Loucy (cell line): ENCODE results near the gene ECM2.

Experiments
- H2AFZ ChIP-seq: fragments of 200-600 bp; sonication (generic); 2 replicates; pipeline ENCODE4 v1.6.0; 2016; ENCODE audit warnings: antibody characterized with exemption, mild to moderate bottlenecking, low read length, moderate library complexity
- H3F3A ChIP-seq: fragments of 200-600 bp; 2 replicates; pipeline ENCODE4 v1.6.0; 2016; ENCODE audit warnings: antibody characterized with exemption, low read depth, mild to moderate bottlenecking
- H3K27me3 ChIP-seq: fragments of 200-600 bp; sonication (generic); 2 replicates; pipeline ENCODE4 v1.6.1; 2014; ENCODE audit warnings: low read length, mild to moderate bottlenecking; ENCODE audit not compliant: insufficient read depth, poor library complexity, severe bottlenecking
- H3K36me3 ChIP-seq: fragments of 200-600 bp; sonication (generic); 2 replicates; pipeline ENCODE4 v1.6.1; 2016; ENCODE audit warnings: low read length; ENCODE audit not compliant: insufficient read depth
- H3K4me1 ChIP-seq: fragments of 200-600 bp; sonication (generic); 2 replicates; pipeline ENCODE4 v1.5.1; 2014; ENCODE audit warnings: low read length, mild to moderate bottlenecking; ENCODE audit not compliant: insufficient read depth, poor library complexity, severe bottlenecking
- H3K4me2 ChIP-seq: fragments of 200-600 bp; sonication (generic); 2 replicates; pipeline ENCODE4 v1.6.0; 2014; ENCODE audit warnings: antibody characterized with exemption, low read length, low read depth, mild to moderate bottlenecking; ENCODE audit not compliant: poor library complexity, severe bottlenecking
- H3K4me3 ChIP-seq: fragments of 200-600 bp; sonication (generic); 2 replicates; pipeline ENCODE4 v1.5.1; 2014; ENCODE audit warnings: low read length, mild to moderate bottlenecking, mixed read lengths; ENCODE audit not compliant: poor library complexity, severe bottlenecking
- H3K79me2 ChIP-seq: fragments of 200-600 bp; sonication (generic); 2 replicates; pipeline ENCODE4 v1.6.1; 2014; ENCODE audit warnings: low read length; ENCODE audit not compliant: insufficient read depth
- H3K9ac ChIP-seq: fragments of 200-600 bp; sonication (generic); 2 replicates; pipeline ENCODE4 v1.6.0; 2014; ENCODE audit warnings: mild to moderate bottlenecking, low read depth, low read length, moderate library complexity; ENCODE audit not compliant: poor library complexity, severe bottlenecking
- H3K9me2 ChIP-seq: fragments of 200-600 bp; sonication (generic); replicated peaks from 2 replicates; pipeline ENCODE4 v1.6.1; 2016; ENCODE audit warnings: low read depth, low read length, mixed read lengths
- H3K9me3 ChIP-seq: fragments of 200-600 bp; sonication (generic); 2 replicates; pipeline ENCODE4 v1.6.1; 2014; ENCODE audit warnings: mild to moderate bottlenecking, antibody characterized with exemption, low read length, low read depth; ENCODE audit not compliant: insufficient read depth
- H4K20me1 ChIP-seq: fragments of 200-600 bp; sonication (generic); 2 replicates; pipeline ENCODE4 v1.6.0; 2014; ENCODE audit warnings: antibody characterized with exemption, low read length, mild to moderate bottlenecking; ENCODE audit not compliant: insufficient read depth, poor library complexity, severe bottlenecking
- CTCF ChIP-seq: fragments of 200-600 bp; sonication (generic); conservative IDR thresholded peaks from 2 replicates; pipeline ENCODE4 v1.5.1; 2014; ENCODE audit warnings: mild to moderate bottlenecking, antibody characterized with exemption, low read length
- EZH2phosphoT487 ChIP-seq: fragments of 200-600 bp; IDR thresholded peaks from 2 replicates; pipeline ENCODE4 v1.6.1; 2018; ENCODE audit warnings: antibody characterized with exemption, mild to moderate bottlenecking, moderate library complexity, borderline replicate concordance

The ECM2 gene

DNA sequence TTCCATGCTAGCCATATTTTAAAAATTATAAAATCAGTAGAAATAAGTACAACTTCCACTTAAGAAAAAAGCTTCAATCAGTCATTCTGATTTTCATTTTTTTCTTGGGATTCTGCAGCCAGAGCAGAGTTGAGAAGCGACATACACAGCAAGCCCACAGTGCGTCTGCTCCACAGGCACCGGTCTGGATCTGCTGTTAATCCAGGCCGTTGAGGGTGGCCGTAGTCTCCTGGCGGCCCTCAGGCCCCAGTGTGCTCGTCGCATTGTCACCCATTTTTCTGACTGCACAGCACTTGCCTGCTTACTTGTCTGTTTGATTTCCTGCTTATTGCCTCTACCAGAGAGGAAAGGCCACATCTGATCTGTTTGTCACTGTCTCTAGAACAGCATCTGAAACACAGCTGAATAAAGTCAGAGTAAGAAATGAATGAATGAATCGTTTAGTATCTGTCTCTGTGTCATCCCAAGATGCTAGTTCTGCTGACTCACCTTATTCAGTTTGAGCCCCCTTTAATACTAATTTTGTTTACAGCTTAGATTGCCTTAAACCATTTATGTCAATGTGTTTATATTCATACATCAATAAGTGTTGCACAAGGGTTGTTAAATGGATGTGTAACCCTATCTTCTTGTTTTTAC, 41.9 kb downstream of the ECM2 start:
- Histone ChIP-seq H4K20me1 (no peaks in the 10 kb centered on the region), H3K4me3 (no peak overlapping the region), H3K4me2 (no peak overlapping the region), H2AFZ (no peak overlapping the region), H3F3A (no peaks in the 10 kb centered on the region), H3K9me3 (no peaks in the 10 kb centered on the region), H3K9ac (no peak overlapping the region), H3K4me1 (peaks cover 12% of the 10 kb centered on the region), H3K27me3 (no peaks in the 10 kb centered on the region), H3K9me2 (no peaks in the 10 kb centered on the region), H3K36me3 (no peaks in the 10 kb centered on the region), H3K79me2 (no peaks in the 10 kb centered on the region)
- no peak for TF ChIP-seq EZH2phosphoT487

- H3K9me3 ChIP-seq = no peaks in the 10 kb centered on the region
- H3K4me3 ChIP-seq = no peak overlapping the region
- no peaks in the 10 kb centered on the region for H3K27me3 ChIP-seq
- no peaks in the 10 kb centered on the region for H3K9me2 ChIP-seq
- no peaks in the 10 kb centered on the region for H3F3A ChIP-seq
- peaks cover 12% of the 10 kb centered on the region for H3K4me1 ChIP-seq
- TF ChIP-seq CTCF = no peak
- TF ChIP-seq EZH2phosphoT487 = no peak
- no peak overlapping the region for H3K4me2 ChIP-seq
- H3K36me3 ChIP-seq = no peaks in the 10 kb centered on the region
- H3K79me2 ChIP-seq = no peaks in the 10 kb centered on the region
- no peak overlapping the region for H2AFZ ChIP-seq
- no peaks in the 10 kb centered on the region for H4K20me1 ChIP-seq
- H3K9ac ChIP-seq = no peak overlapping the region
Observed at GRCh38 chr9:92492781-92493401, 42.9 kb downstream of the ECM2 start.

GRCh38 chr9:92488681-92489550, 46.9 kb downstream of the ECM2 start:
- Histone ChIP-seq H3K4me1 (peaks cover 19% of the 10 kb centered on the region), H3K4me2 (no peak overlapping the region), H3F3A (no peaks in the 10 kb centered on the region), H3K36me3 (no peaks in the 10 kb centered on the region), H4K20me1 (no peaks in the 10 kb centered on the region), H3K9ac (no peak overlapping the region), H3K9me3 (no peaks in the 10 kb centered on the region), H3K9me2 (no peaks in the 10 kb centered on the region), H3K79me2 (no peaks in the 10 kb centered on the region), H2AFZ (no peak overlapping the region), H3K27me3 (no peaks in the 10 kb centered on the region), H3K4me3 (no peak overlapping the region)
- TF ChIP-seq CTCF = no peak
- TF ChIP-seq EZH2phosphoT487 = no peak
